ENCODE data around the gene MIOX.

The MIOX gene

DNA sequence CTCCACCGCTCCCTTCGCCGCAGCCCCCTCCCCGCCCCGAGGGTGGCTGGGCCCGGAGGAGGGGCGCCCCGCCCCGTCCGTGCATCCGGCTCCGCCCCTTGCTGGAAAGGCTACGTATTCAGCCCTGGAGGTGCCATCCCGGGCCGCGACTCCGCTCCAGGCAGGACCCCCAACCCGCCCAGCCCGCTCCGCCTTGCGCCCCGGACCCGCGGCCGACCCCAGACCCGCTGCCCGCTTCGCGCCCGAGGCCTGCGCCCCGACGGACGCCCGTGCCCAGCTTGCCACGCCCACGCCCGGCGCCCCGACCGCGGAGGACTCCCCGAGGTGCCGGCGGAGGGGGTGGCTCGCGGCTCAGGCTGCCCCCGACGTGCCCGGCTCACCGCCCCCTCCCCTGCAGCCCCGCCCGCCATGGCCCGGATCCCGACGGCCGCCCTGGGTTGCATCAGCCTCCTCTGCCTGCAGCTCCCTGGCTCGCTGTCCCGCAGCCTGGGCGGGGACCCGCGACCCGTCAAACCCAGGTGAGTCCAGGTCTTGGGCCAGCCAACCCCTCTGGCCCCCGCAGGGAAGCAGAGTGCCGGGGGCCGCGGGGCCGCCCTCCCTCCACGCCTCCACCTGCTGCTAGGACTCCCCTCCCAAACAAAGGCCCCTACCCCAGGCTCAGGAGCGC, 5.1 kb upstream of the MIOX start, which contains the start of gene ADM2:
Gene ADM2, plus strand, starts transcription at position 104 of the 667 bp plus-strand sequence. Its CDS starts 305 bp downstream, at position 409.
- TF ChIP-seq, protein P1, sequence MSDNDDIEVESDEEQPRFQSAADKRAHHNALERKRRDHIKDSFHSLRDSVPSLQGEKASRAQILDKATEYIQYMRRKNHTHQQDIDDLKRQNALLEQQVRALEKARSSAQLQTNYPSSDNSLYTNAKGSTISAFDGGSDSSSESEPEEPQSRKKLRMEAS (IDR thresholded peaks at IDR 0.05), result peak; percentile 22; the same call in 1 of the 2 replicates
- TF ChIP-seq CEBPB (IDR thresholded peaks at IDR 0.05) (peak; percentile 58; the same call in 1 of the 2 replicates), CREB1 (IDR thresholded peaks at IDR 0.05; ENCODE audit: low read depth) (no peak), YY1 (IDR thresholded peaks at IDR 0.05; ENCODE audit: low read depth) (0 out of 2 replicates have a peak, but pooled peaks have one; percentile 46), EGR1 (IDR thresholded peaks at IDR 0.05) (peak; percentile 50; the same call in 1 of the 2 replicates)

DNA sequence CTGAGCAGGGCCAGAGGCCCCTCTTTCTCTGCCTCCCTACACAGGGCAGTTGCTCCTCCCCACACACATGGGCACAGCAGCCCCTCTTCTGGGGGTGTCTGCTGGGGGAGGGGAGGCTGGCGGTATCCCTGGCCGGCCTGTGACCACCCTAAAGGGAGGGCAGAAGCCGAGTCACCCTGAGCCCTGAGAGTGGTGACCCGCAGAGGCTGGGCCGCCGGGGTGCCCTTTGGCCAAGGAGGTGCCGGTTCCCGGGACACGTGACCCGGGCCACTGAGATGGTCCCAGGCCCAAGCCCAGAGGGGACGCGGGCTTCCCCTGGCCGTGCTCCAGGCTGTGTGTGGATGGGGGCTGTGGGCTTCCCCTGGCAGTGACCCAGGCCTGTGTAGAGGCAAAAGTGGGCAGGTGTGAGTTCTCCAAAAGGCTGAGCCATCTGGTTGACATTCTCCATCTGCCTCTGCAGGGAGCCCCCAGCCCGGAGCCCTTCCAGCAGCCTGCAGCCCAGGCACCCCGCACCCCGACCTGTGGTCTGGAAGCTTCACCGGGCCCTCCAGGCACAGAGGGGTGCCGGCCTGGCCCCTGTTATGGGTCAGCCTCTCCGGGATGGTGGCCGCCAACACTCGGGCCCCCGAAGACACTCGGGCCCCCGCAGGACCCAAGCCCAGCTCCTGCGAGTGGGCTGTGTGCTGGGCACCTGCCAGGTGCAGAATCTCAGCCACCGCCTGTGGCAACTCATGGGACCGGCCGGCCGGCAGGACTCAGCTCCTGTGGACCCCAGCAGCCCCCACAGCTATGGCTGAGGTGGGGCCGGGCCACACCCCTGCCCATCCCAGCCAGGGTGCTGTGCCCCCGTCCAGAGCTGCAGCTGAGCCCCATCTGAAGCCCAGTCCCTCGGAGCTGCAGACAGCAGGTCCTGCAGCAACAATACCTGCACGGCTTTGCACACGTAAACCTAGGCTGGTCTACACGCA, 4.3 kb upstream of the MIOX start:
- no peak for TF ChIP-seq TAF1 (IDR thresholded peaks at IDR 0.05; ENCODE audit: low read depth)
- TF ChIP-seq NFIC (IDR thresholded peaks at IDR 0.05), result no peak
- no peak for TF ChIP-seq YY1 (IDR thresholded peaks at IDR 0.05; ENCODE audit: low read depth)
- no peak for TF ChIP-seq RAD21 (IDR thresholded peaks at IDR 0.05; ENCODE audit: low read depth)
- TF ChIP-seq TCF12 (IDR thresholded peaks at IDR 0.05; ENCODE audit: low read depth), result no peak
- TF ChIP-seq EGR1 (IDR thresholded peaks at IDR 0.05), result no peak
- TF ChIP-seq USF1 (IDR thresholded peaks at IDR 0.05), result peak; percentile 83
- no peak for TF ChIP-seq CEBPB (IDR thresholded peaks at IDR 0.05)

DNA sequence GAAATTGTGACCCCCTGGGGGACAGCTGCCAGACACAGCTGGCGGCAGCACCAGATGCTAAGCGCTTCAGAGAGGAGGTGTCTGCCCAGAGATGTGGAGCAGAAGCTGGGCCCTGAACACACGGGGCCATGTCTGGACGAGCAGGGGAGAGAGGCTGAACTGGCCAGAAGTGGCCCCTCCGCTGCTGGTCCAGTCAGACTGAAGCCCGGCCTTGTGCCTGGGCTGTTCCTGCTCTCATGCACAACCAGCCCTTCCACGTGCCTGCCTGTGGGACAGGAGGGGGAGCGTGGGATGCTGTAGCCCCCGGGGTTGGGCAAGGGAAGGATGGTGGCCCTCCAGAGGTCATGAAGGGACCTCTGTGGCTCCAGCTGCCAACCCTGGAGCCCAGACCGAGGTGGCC, 3.6 kb upstream of the MIOX start:
- TF ChIP-seq TEAD4 (IDR thresholded peaks at IDR 0.05) (no peak), CREB1 (IDR thresholded peaks at IDR 0.05; ENCODE audit: low read depth) (no peak), TAF1 (IDR thresholded peaks at IDR 0.05; ENCODE audit: low read depth) (no peak), TCF12 (IDR thresholded peaks at IDR 0.05; ENCODE audit: low read depth) (no peak), FOXM1 (IDR thresholded peaks at IDR 0.05; ENCODE audit: borderline replicate concordance, low read depth) (no peak), RAD21 (IDR thresholded peaks at IDR 0.05; ENCODE audit: low read depth) (no peak), USF1 (IDR thresholded peaks at IDR 0.05) (no peak), ZBTB7A (IDR thresholded peaks at IDR 0.05; ENCODE audit: low read depth) (no peak), CEBPB (IDR thresholded peaks at IDR 0.05) (no peak), EGR1 (IDR thresholded peaks at IDR 0.05) (no peak), YY1 (IDR thresholded peaks at IDR 0.05; ENCODE audit: low read depth) (no peak), REST (IDR thresholded peaks at IDR 0.05; ENCODE audit: low read depth) (no peak), NFIC (IDR thresholded peaks at IDR 0.05) (no peak), EP300 (IDR thresholded peaks at IDR 0.05; ENCODE audit: borderline replicate concordance) (no peak)
- TF ChIP-seq, protein P1 (IDR thresholded peaks at IDR 0.05), result no peak

GRCh38 chr22:50483556-50483955, 3.1 kb upstream of the MIOX start:
- TF ChIP-seq FOXM1 (IDR thresholded peaks at IDR 0.05; ENCODE audit: borderline replicate concordance, low read depth) (no peak), ZBTB7A (IDR thresholded peaks at IDR 0.05; ENCODE audit: low read depth) (no peak), EGR1 (IDR thresholded peaks at IDR 0.05) (no peak)

GRCh38 chr22:50483977-50484853, 2.4 kb upstream of the MIOX start:
- TF ChIP-seq YY1 (IDR thresholded peaks at IDR 0.05; ENCODE audit: low read depth) (no peak), CREB1 (IDR thresholded peaks at IDR 0.05; ENCODE audit: low read depth) (no peak), ZBTB7A (IDR thresholded peaks at IDR 0.05; ENCODE audit: low read depth) (0 out of 2 replicates have a peak, but pooled peaks have one; percentile 51), TEAD4 (IDR thresholded peaks at IDR 0.05) (no peak), TAF1 (IDR thresholded peaks at IDR 0.05; ENCODE audit: low read depth) (no peak), NFIC (IDR thresholded peaks at IDR 0.05) (no peak; the same call in 1 of the 2 replicates), TCF12 (IDR thresholded peaks at IDR 0.05; ENCODE audit: low read depth) (no peak), RAD21 (IDR thresholded peaks at IDR 0.05; ENCODE audit: low read depth) (no peak), EP300 (IDR thresholded peaks at IDR 0.05; ENCODE audit: borderline replicate concordance) (no peak; the same call in 1 of the 2 replicates), CEBPB (IDR thresholded peaks at IDR 0.05) (no peak), USF1 (IDR thresholded peaks at IDR 0.05) (peak; percentile 85), FOXM1 (IDR thresholded peaks at IDR 0.05; ENCODE audit: borderline replicate concordance, low read depth) (no peak), EGR1 (IDR thresholded peaks at IDR 0.05) (no peak), REST (IDR thresholded peaks at IDR 0.05; ENCODE audit: low read depth) (no peak)
- TF ChIP-seq, protein P1 (IDR thresholded peaks at IDR 0.05), result peak; percentile 81

All from Ishikawa (cell line).